Cardiac fibroblast (primary cell): ENCODE results near the gene SYDE2.
"Not testable (repeated sequence)": the region's sequence is repeated elsewhere in the genome, so short reads cannot be mapped to it uniquely, and the experiment has no call there.

ENCODE experiments used
- DNase-seq, 2 donors: peaks; one replicate each; pipeline versions ENCODE4 v3.0.0 to v3.0.0-alpha.2; 2010; ENCODE audit warnings: low read depth in 2 of 2
- H3K4me3 ChIP-seq, 2 donors: replicated peaks in 1 of 2; 1 replicate in 1 of 2; 2 replicates in 1 of 2; pipeline ENCODE4 v1.5.1; 2011; ENCODE audit warnings: low read depth in 2 of 2, low read length in 2 of 2, mild to moderate bottlenecking in 2 of 2, moderate library complexity in 1 of 2
- TF ChIP-seq, protein P1 (sequence below): IDR thresholded peaks from one replicate; pipeline ENCODE4 v1.5.1; 2011; ENCODE audit warnings: low read depth, mild to moderate bottlenecking, low read length, inconsistent platforms

Gene SYDE2

DNA sequence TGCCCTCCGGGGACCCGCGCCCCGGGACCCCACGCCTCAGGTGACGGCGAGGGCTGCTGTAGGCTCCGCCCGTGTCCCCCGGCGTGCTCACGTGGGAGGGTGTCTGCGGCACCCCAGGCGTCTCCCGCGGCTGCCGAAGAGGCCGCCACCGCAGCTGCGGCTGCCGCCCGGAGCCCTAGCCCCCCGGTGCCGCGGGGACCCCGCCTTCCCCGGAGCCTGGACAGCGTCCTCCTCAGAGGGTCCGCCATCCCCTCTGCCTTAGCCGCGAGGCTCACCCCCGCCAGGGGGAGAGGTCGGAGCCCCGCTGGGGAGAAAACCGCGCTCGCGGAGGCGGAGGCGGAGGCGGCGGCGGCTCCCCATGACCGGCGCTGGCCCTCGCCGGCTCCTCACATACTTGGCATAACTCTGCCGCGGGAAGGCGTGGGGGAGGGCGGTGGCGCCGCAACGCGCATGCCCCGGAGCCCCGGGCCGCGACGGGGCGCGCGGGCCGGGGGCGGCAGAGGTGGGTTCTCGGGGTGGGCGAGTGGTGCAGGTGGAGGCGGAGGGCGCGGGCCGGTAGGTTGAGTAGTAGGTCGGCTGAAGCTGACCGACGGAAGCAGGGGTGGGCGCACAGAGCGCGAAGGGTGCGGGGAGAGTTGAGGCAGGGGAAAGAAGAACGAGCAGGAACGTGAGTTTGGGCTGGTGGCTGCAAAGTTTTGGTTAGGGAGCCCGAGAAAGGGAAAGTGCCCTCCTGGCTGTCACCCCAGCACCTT lies 700 bp upstream of the SYDE2 start:
- TF ChIP-seq, protein P1, sequence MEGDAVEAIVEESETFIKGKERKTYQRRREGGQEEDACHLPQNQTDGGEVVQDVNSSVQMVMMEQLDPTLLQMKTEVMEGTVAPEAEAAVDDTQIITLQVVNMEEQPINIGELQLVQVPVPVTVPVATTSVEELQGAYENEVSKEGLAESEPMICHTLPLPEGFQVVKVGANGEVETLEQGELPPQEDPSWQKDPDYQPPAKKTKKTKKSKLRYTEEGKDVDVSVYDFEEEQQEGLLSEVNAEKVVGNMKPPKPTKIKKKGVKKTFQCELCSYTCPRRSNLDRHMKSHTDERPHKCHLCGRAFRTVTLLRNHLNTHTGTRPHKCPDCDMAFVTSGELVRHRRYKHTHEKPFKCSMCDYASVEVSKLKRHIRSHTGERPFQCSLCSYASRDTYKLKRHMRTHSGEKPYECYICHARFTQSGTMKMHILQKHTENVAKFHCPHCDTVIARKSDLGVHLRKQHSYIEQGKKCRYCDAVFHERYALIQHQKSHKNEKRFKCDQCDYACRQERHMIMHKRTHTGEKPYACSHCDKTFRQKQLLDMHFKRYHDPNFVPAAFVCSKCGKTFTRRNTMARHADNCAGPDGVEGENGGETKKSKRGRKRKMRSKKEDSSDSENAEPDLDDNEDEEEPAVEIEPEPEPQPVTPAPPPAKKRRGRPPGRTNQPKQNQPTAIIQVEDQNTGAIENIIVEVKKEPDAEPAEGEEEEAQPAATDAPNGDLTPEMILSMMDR, result no peak

DNA sequence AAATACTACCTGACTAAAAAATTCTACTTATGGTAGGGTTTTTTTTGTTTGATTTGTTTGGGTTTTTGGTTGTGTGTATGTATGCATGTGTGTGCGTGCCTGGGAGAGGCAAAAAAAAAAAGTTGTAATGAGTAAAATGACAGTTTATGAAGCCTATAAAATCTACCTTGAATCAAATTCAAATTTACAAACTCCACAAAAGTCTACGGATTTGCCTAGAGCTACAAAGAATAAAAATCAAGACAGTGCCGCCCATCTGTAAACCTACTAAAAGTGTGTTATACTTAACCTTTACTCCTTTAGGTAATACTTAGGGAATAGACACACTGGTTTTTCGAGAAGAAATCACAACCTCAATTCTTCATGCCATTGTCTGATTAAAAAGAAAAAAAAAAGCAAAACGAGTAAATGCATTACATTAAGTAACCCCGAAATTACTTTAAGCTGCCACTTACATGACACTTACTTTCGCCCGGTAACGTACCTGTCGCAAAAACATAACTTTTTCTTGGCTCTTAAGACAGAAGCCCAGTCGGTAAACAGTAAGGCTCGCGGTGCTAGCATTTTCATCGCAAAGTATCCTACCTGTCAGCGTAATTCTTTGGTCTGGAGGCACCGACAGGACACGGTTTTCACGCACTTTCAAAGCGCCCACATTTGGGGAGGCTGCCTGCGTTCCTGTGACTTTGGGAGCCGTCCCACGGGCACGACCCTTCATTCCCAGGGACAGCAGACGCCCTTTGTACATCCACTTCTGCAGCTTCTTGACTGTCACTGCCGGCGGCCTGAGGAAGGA lies 951 bp downstream of the SYDE2 start:
- peak overlapping the region; percentile 63 to 71 for H3K4me3 ChIP-seq
- peak in 1 of 2 donors; percentile 6 for DNase-seq
- TF ChIP-seq, protein P1, result no peak

More for the DNA sequence above, 700 bp upstream of the SYDE2 start:
- DNase-seq, result peak; percentile 57 to 70
- peak overlapping the region; percentile 71 to 75 for H3K4me3 ChIP-seq

DNA sequence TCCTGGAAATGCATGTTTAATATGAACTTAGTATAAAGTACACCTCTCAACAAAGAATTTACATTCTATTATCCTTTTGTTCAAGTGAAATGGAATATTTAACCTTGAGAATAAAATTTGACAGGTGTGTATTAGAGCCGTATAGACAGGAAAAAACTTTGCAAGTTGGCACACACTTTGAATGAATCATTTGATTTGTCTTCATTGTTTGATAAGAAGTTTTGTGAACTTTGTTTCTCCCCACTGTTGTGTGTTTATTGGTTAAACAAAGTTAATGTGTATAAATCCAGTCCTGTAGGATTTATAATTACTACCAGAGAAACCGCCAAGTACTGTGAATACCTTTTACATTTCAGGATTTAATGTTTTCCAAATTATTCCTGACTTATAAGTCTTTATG lies 2.0 kb downstream of the SYDE2 start:
- TF ChIP-seq, protein P1, result no peak
- DNase-seq, result no peak
- no peak overlapping the region for H3K4me3 ChIP-seq

DNA sequence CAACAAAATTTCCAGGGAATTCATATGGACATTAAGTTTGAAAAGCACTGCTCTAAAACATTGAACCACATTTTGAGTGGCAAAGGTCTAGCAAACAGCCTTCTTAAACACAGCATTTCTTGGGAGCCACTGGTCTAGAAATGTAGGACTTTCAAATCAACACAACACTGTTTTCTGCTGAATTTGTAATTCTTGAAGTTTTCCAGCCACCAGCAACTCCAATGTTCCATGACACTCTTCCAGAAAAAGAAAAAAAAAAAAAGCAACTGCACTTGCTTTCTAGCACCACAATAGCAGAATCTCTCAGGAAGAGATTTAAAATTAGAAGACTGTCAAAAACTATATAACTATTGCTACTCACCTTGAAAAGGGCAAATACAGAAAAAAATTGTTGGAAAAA lies 4.5 kb downstream of the SYDE2 start:
- TF ChIP-seq, protein P1, result no peak
- H3K4me3 ChIP-seq, result no peak overlapping the region
- DNase-seq, result no peak

DNA sequence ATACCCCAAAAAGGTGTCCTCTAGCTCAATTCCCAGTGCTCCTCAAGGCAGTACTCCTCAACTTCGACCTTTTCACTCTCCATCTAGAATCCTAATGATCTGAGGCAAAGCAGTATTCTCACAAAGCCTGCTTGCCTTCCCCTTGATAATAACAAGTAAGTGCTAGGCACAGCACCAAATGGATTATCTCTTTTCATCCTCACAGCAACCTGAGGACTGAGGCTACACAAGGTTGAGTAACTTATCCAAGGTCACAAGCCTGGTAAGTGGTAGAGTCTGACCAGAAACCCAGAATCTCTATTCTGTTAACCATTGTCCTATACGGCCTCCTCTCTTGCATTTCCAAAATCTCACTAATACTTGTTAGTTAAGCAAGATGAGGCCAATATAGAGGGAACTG lies 5.1 kb downstream of the SYDE2 start:
- DNase-seq, result no peak
- TF ChIP-seq, protein P1, result no peak
- no peak overlapping the region for H3K4me3 ChIP-seq

DNA sequence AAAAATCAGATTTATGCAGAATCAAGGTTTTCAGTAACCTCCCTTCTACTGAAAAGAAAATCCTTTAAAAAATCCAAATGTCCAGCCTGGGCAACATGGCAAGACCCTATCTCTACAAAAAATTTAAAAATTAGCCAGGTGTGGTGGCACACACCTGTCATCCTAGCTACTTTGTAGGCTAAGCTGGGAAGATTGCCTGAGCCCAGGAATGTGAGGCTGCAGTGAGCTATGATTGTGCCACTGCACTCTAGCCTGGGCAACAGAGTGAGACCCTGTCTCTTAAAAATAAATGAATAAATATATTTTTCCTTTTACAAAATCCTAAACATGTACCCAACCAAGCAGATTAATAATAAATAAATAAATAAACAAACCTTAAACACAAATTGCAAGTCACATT lies 8.7 kb downstream of the SYDE2 start:
- H3K4me3 ChIP-seq, DNase-seq: not testable (repeated sequence)

DNA sequence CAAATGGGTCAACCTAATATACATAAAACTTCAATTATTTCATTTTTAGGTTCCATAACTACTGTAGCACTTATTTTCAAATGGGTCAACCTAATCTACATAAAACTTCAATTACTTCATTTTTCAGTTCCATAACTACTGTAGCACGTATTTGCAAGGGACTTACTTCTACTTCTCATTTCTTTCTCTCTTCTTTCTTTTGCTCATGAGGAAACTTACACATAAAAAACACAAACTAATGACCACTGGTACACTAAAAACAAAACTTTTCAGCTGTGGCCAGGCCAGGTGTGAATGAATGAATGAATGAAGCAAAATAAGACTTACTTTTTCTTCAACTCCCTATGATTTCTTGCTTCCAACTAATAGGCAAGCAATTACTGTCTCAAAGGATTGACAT lies 11.7 kb downstream of the SYDE2 start:
- TF ChIP-seq, protein P1, result no peak
- H3K4me3 ChIP-seq, result no peak overlapping the region
- DNase-seq, result no peak
